Body of pancreas (tissue), 4 donors: Measurements from ENCODE around the gene CNOT10.

Source experiments
- CTCF ChIP-seq, 7 experiments: fragments of 450-650 bp in 4 of 7; fragments of 200-600 bp in 3 of 7; sonication (generic) in 3 of 7; IDR thresholded peaks; one replicate each; pipeline ENCODE4 v1.5.1; 2016 to 2019; ENCODE audit warnings: antibody characterized with exemption in 7 of 7
- POLR2A ChIP-seq, 3 donors: fragments of 450-650 bp; IDR thresholded peaks; one replicate each; pipeline ENCODE4 v1.6.1; 2016; ENCODE audit warnings: antibody characterized with exemption in 3 of 3, mild to moderate bottlenecking in 2 of 3

GRCh38 chr3:32822609-32823498 lies 137.9 kb downstream of the CNOT10 start:
- TF ChIP-seq POLR2A (IDR thresholded peaks at IDR 0.05) = no peak
- TF ChIP-seq CTCF (IDR thresholded peaks at IDR 0.05) = no peak
